Left lung (tissue), 10 donors: ENCODE data around the gene TMPRSS9. TPM values are rescaled to one million over a fixed set of nuclear protein-coding genes. Genes with fewer than 3 reads are reported as not detected.
A peak's percentile ranks its signal among the peaks of the same experiment; 100 is the strongest.

Experiments
- ATAC-seq: fragments of 200-7000 bp; cut with Tn5 transposase; one replicate; pipeline ENCODE4 v1.9.1; 2020; ENCODE audit warnings: moderate library complexity
- DNase-seq, 4 donors: peaks; one replicate each; pipeline ENCODE4 v3.0.0-alpha.2; 2013 to 2020
- H3K27ac ChIP-seq, 2 donors: fragments of 200-600 bp; sonication (generic) in 1 of 2; one replicate each; pipeline versions ENCODE4 v1.5.0 to v1.8.0; 2020 to 2021
- H3K27me3 ChIP-seq, 2 donors: fragments of 200-600 bp; sonication (generic) in 1 of 2; one replicate each; pipeline versions ENCODE4 v1.5.0 to v1.8.0; 2020 to 2021
- H3K36me3 ChIP-seq, 2 donors: fragments of 200-600 bp; sonication (generic) in 1 of 2; one replicate each; pipeline versions ENCODE4 v1.5.0 to v1.8.0; 2020 to 2021
- H3K4me1 ChIP-seq, 2 donors: fragments of 200-600 bp; one replicate each; pipeline ENCODE4 v1.8.0; 2021
- H3K4me3 ChIP-seq, 2 donors: fragments of 200-600 bp; sonication (generic) in 1 of 2; one replicate each; pipeline versions ENCODE4 v1.5.0 to v1.8.0; 2020 to 2021; ENCODE audit warnings: mild to moderate bottlenecking in 1 of 2
- H3K9me3 ChIP-seq, 2 donors: fragments of 200-600 bp; sonication (generic) in 1 of 2; one replicate each; pipeline versions ENCODE4 v1.5.0 to v1.8.0; 2020 to 2021
- intact Hi-C, 2 donors: fragments of 100-400 bp; cut with DNase I; formaldehyde crosslinking; loops; one replicate each; pipeline versions ENCODE4 v1.11.2 to v1.14.2; 2022
- polyA plus RNA-seq, 6 donors: library from polyadenylated mRNA; unstranded; fragments of 120-200 nt; gene quantifications; one replicate each; pipeline ENCODE4 v1.2.1, GENCODE V29; 2013; ENCODE audit not compliant: insufficient read length in 6 of 6
- total RNA-seq, 2 donors: library from RNA; stranded (reverse); fragmentation: NEBNext Ultra II Directional; extraction: Animal tissue kit (Norgen Biotek cat#: 25700); gene quantifications; one replicate each; pipeline ENCODE4 v1.2.1, GENCODE V29; 2021
- TF ChIP-seq, protein P1 (sequence below), 2 donors: fragments of 200-600 bp; sonication (generic) in 1 of 2; IDR thresholded peaks; one replicate each; pipeline versions ENCODE4 v1.5.0 to v1.8.0; 2021; ENCODE audit warnings: antibody characterized with exemption in 2 of 2
- donor health status: DM: no; HTN: yes; CAD: no.
- donor health status: DM: no; HTN: no; CAD: no.

The TMPRSS9 gene
- total and polyA plus RNA-seq, 8 donors: 0.45 to 1.1 (median 0.49) TPM; not detected in 2

DNA sequence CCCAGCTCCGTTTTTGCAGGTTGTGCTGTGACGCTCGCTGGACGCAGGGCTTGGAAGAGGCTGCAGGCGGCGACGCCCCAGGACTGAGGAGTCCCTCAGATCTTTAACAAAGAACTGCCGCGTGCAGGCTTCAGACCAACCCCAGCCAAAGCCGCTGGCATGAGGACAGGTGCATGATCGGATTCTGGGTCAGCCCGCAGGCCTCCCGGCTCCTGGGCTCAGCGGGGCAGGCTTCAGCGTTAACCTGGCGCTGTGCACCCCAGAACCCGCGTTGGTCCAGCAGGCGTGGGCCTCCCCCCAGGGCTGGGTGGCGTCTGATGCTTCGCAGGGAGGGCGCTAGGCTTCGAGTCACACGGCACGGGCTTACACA is 68.2 kb downstream of the TMPRSS9 start:
- peak overlapping the region; percentile 90 to 93 for H3K27ac ChIP-seq
- no peaks in the 10 kb centered on the region for H3K27me3 ChIP-seq
- peaks cover 18 to 38% of the 10 kb centered on the region in 2 donors for H3K4me1 ChIP-seq
- H3K9me3 ChIP-seq: no peaks in the 10 kb centered on the region
- H3K4me3 ChIP-seq: peak overlapping the region; percentile 79 to 98
- peak; percentile 8 for ATAC-seq
- intact Hi-C loops: no loop called here
- H3K36me3 ChIP-seq: peaks cover 0 to 52% of the 10 kb centered on the region in 2 donors
- peak in 1 of 4 donors; percentile 78 for DNase-seq
- TF ChIP-seq, protein P1, sequence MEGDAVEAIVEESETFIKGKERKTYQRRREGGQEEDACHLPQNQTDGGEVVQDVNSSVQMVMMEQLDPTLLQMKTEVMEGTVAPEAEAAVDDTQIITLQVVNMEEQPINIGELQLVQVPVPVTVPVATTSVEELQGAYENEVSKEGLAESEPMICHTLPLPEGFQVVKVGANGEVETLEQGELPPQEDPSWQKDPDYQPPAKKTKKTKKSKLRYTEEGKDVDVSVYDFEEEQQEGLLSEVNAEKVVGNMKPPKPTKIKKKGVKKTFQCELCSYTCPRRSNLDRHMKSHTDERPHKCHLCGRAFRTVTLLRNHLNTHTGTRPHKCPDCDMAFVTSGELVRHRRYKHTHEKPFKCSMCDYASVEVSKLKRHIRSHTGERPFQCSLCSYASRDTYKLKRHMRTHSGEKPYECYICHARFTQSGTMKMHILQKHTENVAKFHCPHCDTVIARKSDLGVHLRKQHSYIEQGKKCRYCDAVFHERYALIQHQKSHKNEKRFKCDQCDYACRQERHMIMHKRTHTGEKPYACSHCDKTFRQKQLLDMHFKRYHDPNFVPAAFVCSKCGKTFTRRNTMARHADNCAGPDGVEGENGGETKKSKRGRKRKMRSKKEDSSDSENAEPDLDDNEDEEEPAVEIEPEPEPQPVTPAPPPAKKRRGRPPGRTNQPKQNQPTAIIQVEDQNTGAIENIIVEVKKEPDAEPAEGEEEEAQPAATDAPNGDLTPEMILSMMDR (IDR thresholded peaks at IDR 0.05): no peak

DNA sequence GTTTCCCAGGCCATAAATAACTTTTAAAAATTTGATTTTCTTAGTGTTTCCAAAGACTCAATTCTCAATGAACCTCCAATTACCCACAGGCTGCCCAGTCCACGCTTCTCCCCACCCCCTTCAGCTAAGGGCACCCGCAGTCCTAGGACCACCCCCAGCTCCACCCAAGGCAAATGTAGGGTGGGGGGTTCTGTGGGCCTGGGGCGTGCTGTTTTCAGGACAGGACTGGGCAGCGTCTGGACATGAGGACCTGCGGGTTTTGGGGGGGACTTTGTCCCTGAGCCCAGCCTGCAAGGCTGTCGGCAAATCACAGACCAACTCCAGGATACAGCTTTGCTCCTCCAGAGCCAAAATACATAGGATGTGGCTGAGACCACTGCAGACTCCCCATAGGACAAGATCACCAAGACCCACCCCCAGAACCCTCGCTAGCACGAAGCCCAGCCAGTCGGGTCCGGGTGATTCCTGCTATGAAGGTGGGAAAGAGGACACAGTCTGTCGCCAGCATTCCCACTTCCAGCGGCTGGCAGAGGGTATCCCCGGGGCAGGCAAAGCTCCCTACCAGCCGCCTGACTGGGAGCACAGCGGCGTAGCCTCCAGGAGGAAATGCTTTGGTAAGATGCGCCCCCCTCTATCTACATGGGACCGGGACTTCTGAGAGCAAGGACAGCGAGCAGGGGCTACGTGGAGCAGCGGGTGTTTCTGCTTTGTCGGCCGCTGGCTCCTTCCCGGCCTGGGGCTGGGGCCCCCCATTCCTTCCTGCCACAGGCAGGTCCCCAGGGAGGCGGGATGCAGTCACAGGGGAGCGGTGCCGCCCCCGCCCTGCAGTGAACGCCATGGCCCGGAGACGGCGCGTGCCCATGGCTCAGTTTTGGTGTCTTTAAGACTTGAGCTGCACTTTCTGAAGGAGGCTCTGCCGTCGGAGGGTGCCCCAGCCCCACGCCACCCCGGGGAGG is 69.0 kb downstream of the TMPRSS9 start:
- Histone ChIP-seq H3K27ac (peak overlapping the region in 1 of 2 donors; percentile 93), H3K9me3 (no peaks in the 10 kb centered on the region), H3K27me3 (no peaks in the 10 kb centered on the region), H3K4me3 (no peak overlapping the region), H3K36me3 (peaks cover 0 to 50% of the 10 kb centered on the region in 2 donors), H3K4me1 (peaks cover 18 to 30% of the 10 kb centered on the region in 2 donors)
- peak in 1 of 4 donors; percentile 78 for DNase-seq
- intact Hi-C loops: no loop called here
- ATAC-seq: no peak
- TF ChIP-seq, protein P1 (IDR thresholded peaks at IDR 0.05): no peak

DNA sequence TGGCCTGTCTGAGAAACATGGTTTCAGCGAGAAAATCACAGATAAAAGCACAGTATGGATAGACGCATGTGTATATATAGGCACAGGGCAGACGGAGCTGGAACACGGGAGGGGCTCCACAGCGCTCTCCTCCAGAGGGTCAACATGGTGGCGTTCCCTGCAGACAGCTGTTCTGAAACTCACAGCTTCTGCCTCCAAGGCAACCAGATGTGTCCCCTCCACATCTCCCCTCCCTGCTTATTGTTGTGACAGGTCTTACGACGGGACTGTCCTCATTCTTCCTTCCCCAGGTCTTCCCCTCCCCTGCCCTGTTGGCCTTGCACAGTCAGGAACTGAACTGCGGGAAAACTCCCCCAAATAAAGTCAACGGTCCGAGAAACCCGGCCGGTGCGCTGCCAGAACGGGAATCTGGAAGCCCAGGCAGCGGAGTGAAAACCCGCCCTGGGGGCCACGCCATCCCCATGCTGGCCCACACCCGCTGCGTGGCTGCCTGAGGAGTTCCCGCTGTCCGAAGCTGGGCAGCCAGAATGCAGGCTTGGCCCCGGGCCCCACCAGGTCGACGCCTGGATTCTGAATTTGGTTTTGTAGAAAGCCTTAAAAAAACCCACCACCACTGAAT is 70.0 kb downstream of the TMPRSS9 start:
- H3K4me3 ChIP-seq: no peak overlapping the region
- TF ChIP-seq, protein P1 (IDR thresholded peaks at IDR 0.05): no peak
- H3K27me3 ChIP-seq: no peaks in the 10 kb centered on the region
- peak in 1 of 4 donors; percentile 77 for DNase-seq
- peaks cover 0 to 54% of the 10 kb centered on the region in 2 donors for H3K36me3 ChIP-seq
- intact Hi-C loops: no loop called here
- no peak for ATAC-seq
- H3K9me3 ChIP-seq: no peaks in the 10 kb centered on the region
- peaks cover 18 to 28% of the 10 kb centered on the region in 2 donors for H3K4me1 ChIP-seq
- H3K27ac ChIP-seq: no peak overlapping the region

DNA sequence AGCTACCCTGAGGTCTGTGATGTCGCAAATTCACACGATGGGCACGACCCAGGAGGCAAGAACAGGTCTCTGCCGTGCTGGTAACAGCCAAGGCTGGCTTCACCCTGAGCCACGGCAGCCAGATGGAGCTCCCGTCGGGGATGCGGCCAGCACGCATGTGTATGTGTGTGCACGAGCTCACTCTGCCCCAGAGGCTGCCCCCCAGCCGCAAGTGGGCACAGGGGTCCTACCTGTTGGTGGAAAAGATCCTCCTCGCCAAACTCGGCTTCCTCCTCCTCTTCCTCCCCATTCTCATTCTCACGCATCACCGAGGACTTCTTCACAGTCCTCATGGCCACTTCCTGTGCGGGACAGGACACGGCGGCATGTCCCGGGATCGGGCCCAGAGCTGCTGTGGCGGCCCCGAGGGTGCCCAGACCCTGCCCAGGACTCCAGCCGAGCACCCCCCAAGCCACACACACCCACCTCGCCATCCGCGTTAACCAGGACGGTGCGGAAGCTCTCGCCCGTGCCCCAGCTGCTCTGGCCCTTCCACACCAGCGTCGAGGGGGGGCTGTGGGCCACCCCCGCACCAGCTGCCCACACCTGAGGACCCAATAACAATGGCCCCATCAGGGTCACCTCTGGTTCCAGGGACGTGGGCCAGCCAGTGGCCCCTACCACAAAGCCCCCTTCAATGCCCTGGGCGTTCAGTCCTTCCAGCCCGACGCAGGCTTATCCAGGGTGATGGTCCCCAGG is 71.4 kb downstream of the TMPRSS9 start:
- DNase-seq: peak in 1 of 4 donors; percentile 69
- Histone ChIP-seq H3K4me3 (no peak overlapping the region), H3K27me3 (no peaks in the 10 kb centered on the region), H3K27ac (no peak overlapping the region), H3K36me3 (peaks cover 0 to 57% of the 10 kb centered on the region in 2 donors), H3K4me1 (peaks cover 11 to 15% of the 10 kb centered on the region in 2 donors), H3K9me3 (no peaks in the 10 kb centered on the region)
- ATAC-seq: no peak
- TF ChIP-seq, protein P1 (IDR thresholded peaks at IDR 0.05): no peak
- intact Hi-C loops: no loop called here
